ENCODE measurements around the gene MTAP.
A peak's percentile ranks its signal among the peaks of the same experiment; 100 is the strongest.

Gene MTAP

GRCh38 chr9:21802418-21803000, at the start of gene MTAP (continued):
- no peak for TF ChIP-seq ZNF202 (tag by site-specific recombination; IDR thresholded peaks at IDR 0.05; ENCODE audit: borderline replicate concordance)
- TF ChIP-seq ZBTB8A (tag by site-specific recombination; IDR thresholded peaks at IDR 0.05): peak; percentile 17
- TF ChIP-seq KLF16 (tag by site-specific recombination; IDR thresholded peaks at IDR 0.05): peak; percentile 18; the same call in 1 of the 2 replicates
- TF ChIP-seq ZNF596 (tag by site-specific recombination; IDR thresholded peaks at IDR 0.05): 0 out of 2 replicates have a peak, but pooled peaks have one; percentile 11
- TF ChIP-seq PRDM6 (tag by site-specific recombination; IDR thresholded peaks at IDR 0.05): peak; percentile 46; the same call in 1 of the 2 replicates
- peak; percentile 20; the same call in 1 of the 2 replicates for TF ChIP-seq ZNF501 (tag by site-specific recombination; IDR thresholded peaks at IDR 0.05)
- no peak for TF ChIP-seq PRDM4 (tag by site-specific recombination; IDR thresholded peaks at IDR 0.05)
- TF ChIP-seq ZNF785 (tag by site-specific recombination; IDR thresholded peaks at IDR 0.05): no peak
- TF ChIP-seq ZNF114 (tag by site-specific recombination; IDR thresholded peaks at IDR 0.05): no peak
- peak; percentile 62 for TF ChIP-seq ZNF518A (tag by site-specific recombination; conservative IDR thresholded peaks at IDR 0.05; ENCODE audit: low read depth)
- TF ChIP-seq ZBTB44 (tag by site-specific recombination; IDR thresholded peaks at IDR 0.05): no peak
- no peak for TF ChIP-seq ZNF394 (tag by site-specific recombination; IDR thresholded peaks at IDR 0.05; ENCODE audit: borderline replicate concordance)
- no peak for TF ChIP-seq ZNF449 (tag by site-specific recombination; IDR thresholded peaks at IDR 0.05)
- TF ChIP-seq ZNF837 (tag by site-specific recombination; IDR thresholded peaks at IDR 0.05): no peak
- no peak for TF ChIP-seq ZNF777 (tag by site-specific recombination; IDR thresholded peaks at IDR 0.05; ENCODE audit: borderline replicate concordance)
- TF ChIP-seq ZNF138 (tag by site-specific recombination; IDR thresholded peaks at IDR 0.05; ENCODE audit: borderline replicate concordance): no peak
- no peak for TF ChIP-seq ZSCAN4 (tag by site-specific recombination; IDR thresholded peaks at IDR 0.05)
- peak; percentile 85 for TF ChIP-seq ZNF513 (tag by site-specific recombination; IDR thresholded peaks at IDR 0.05)
- TF ChIP-seq ZNF324 (tag by site-specific recombination; IDR thresholded peaks at IDR 0.05): no peak; the same call in 1 of the 2 replicates
- no peak; the same call in 1 of the 2 replicates for TF ChIP-seq PATZ1 (tag by site-specific recombination; IDR thresholded peaks at IDR 0.05)
- TF ChIP-seq FEZF1 (tag by site-specific recombination; IDR thresholded peaks at IDR 0.05): no peak
